Measurements from ENCODE around the gene PROM1.
A peak's percentile ranks its signal among the peaks of the same experiment; 100 is the strongest.

PROM1 gene

DNA sequence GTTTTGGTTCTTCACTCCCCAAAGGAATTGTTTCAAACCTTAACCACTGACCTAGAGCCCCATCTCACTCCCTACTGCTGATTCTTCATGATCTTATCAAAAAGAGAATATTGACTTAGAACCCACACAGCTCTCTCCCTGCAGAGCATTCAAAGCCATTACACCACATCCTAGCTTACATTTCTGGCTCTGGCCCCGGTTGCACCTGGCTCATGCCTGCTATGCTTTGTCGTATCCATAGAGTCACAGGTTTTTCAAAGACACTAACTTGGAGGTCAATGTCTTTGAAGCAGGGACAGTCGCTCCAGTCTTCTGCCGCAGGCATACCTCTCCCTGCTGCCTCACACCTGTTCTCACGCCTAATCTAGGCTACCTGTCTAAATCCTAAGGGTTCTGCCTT, 78.1 kb downstream of the PROM1 start:
- ChIA-PET CTCF (interaction anchor here (0.8 kb wide), 1 partner anchor 200 kb away, joined by 3 read pairs; no protein-coding TSS in a partner anchor), POLR2A (no interaction called here)
- DNase-seq (ENCODE audit: extremely low spot score), result no peak
- no peak for TF ChIP-seq HDGF (IDR thresholded peaks at IDR 0.05; ENCODE audit: borderline replicate concordance)
- no peak for TF ChIP-seq SUZ12 (IDR thresholded peaks at IDR 0.05)
- TF ChIP-seq CTBP1 (IDR thresholded peaks at IDR 0.05; ENCODE audit: borderline replicate concordance), result no peak
- no peak for TF ChIP-seq PKNOX1 (IDR thresholded peaks at IDR 0.05)
- TF ChIP-seq TARDBP (IDR thresholded peaks at IDR 0.05), result no peak
- TF ChIP-seq FOXA1 (IDR thresholded peaks at IDR 0.05), result no peak
- no peak for TF ChIP-seq LEF1 (IDR thresholded peaks at IDR 0.05; ENCODE audit: borderline replicate concordance)
- TF ChIP-seq BHLHE40 (IDR thresholded peaks at IDR 0.05; ENCODE audit: borderline replicate concordance), result no peak
- TF ChIP-seq L3MBTL2 (conservative IDR thresholded peaks at IDR 0.05), result no peak
- TF ChIP-seq SP1 (IDR thresholded peaks at IDR 0.05), result no peak
- no peak for TF ChIP-seq ELF4 (IDR thresholded peaks at IDR 0.05)
- no peak for TF ChIP-seq NFRKB (IDR thresholded peaks at IDR 0.05)
- no peak for TF ChIP-seq FOXM1 (IDR thresholded peaks at IDR 0.05; ENCODE audit: borderline replicate concordance)
- no peak for TF ChIP-seq ZNF384 (IDR thresholded peaks at IDR 0.05)
- no peak for TF ChIP-seq FOXK2 (IDR thresholded peaks at IDR 0.05)
- no peak for TF ChIP-seq ARNT (IDR thresholded peaks at IDR 0.05)

DNA sequence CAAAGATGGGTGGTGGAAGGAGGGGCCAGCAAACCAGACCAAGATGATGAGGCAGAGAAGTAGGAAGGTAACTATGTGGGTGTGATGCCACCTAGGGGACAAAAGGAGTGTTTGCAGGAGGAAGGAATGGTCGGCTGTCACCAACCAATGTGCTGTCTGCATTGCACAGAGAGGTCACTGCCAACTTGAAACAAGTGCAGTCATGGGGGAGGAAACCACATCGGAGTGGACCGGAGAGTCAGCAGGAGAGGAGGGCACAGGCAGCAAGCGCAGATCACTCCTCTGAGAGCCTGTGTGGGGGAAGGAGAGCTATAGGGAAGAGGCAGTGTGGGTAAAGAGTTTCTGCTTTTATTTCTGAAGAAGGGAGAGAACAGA, 82.4 kb downstream of the PROM1 start:
- peak; percentile 83 for DNase-seq (ENCODE audit: extremely low spot score)
- POLR2A ChIA-PET, result interaction anchor here (1.0 kb wide), 1 partner anchor 196 kb away, joined by 3 read pairs; no protein-coding TSS in a partner anchor
- CTCF ChIA-PET, result interaction anchor here (0.7 to 2.2 kb wide), 6 partner anchors 15 to 196 kb away, joined by 3 to 12 read pairs (median 4); no protein-coding TSS in a partner anchor
- TF ChIP-seq SUZ12 (IDR thresholded peaks at IDR 0.05) (no peak), FOXA1 (IDR thresholded peaks at IDR 0.05) (no peak), FOXM1 (IDR thresholded peaks at IDR 0.05; ENCODE audit: borderline replicate concordance) (no peak), BHLHE40 (IDR thresholded peaks at IDR 0.05; ENCODE audit: borderline replicate concordance) (no peak), FOXK2 (IDR thresholded peaks at IDR 0.05) (no peak), NFRKB (IDR thresholded peaks at IDR 0.05) (no peak), PKNOX1 (IDR thresholded peaks at IDR 0.05) (no peak)

DNA sequence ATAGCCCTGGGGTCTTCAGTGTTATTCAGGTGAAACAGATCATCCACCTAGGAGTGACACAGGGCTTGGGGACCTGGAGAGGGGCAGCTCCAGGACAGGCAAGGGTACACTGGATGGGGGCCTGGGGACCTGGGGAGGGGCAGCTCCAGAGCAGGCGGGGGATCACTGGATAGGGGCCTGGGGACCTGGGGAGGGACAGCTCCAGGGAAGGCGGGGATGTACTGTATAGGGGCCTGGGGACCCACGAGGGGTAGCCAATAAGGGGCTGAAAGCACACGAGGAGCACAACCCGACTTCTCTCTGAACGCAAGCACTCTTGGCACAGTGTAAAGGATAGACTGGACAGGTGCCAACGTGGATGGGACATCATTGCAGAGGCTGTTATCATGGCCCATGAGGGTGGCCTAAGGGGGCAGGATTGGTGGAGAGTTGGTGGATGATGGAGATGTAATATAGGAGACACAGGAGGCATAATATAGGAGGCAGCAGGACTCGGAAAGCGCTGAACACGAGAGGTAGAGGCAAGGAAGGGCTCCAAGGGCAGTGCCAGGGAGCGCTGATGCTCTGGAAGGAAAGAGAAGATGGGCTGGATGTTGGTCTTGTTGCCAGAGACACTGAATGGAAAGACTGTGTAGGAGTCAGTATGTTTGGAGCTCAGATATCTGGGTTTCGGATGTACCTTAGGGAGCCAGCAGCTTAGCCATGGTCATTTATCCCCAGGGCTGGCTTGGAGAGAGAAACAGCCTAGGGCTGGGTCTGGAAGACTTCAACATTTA, 82.9 kb downstream of the PROM1 start:
- POLR2A ChIA-PET, result interaction anchor here (1.0 kb wide), 1 partner anchor 195 kb away, joined by 3 read pairs; no protein-coding TSS in a partner anchor
- CTCF ChIA-PET, result interaction anchor here (0.7 to 2.2 kb wide), 5 partner anchors 16 to 195 kb away, joined by 3 to 12 read pairs (median 5); no protein-coding TSS in a partner anchor
- no peak for TF ChIP-seq HDGF (IDR thresholded peaks at IDR 0.05; ENCODE audit: borderline replicate concordance)
- TF ChIP-seq LEF1 (IDR thresholded peaks at IDR 0.05; ENCODE audit: borderline replicate concordance), result no peak
- no peak for TF ChIP-seq SP1 (IDR thresholded peaks at IDR 0.05)
- TF ChIP-seq FOXA1 (IDR thresholded peaks at IDR 0.05), result no peak
- no peak for TF ChIP-seq FOXK2 (IDR thresholded peaks at IDR 0.05)
- TF ChIP-seq FOXM1 (IDR thresholded peaks at IDR 0.05; ENCODE audit: borderline replicate concordance), result no peak
- TF ChIP-seq ARNT (IDR thresholded peaks at IDR 0.05), result no peak
- no peak for TF ChIP-seq NFRKB (IDR thresholded peaks at IDR 0.05)
- no peak for TF ChIP-seq L3MBTL2 (conservative IDR thresholded peaks at IDR 0.05)
- no peak for TF ChIP-seq BHLHE40 (IDR thresholded peaks at IDR 0.05; ENCODE audit: borderline replicate concordance)
- no peak for TF ChIP-seq SUZ12 (IDR thresholded peaks at IDR 0.05)
- no peak for TF ChIP-seq ELF4 (IDR thresholded peaks at IDR 0.05)
- TF ChIP-seq CTBP1 (IDR thresholded peaks at IDR 0.05; ENCODE audit: borderline replicate concordance), result no peak
- no peak for TF ChIP-seq TARDBP (IDR thresholded peaks at IDR 0.05)
- DNase-seq (ENCODE audit: extremely low spot score), result no peak

GRCh38 chr4:15996773-15997172, 87.0 kb downstream of the PROM1 start:
- TF ChIP-seq ZNF384 (IDR thresholded peaks at IDR 0.05) (no peak), SUZ12 (IDR thresholded peaks at IDR 0.05) (no peak), L3MBTL2 (conservative IDR thresholded peaks at IDR 0.05) (no peak), SP1 (IDR thresholded peaks at IDR 0.05) (no peak), LEF1 (IDR thresholded peaks at IDR 0.05; ENCODE audit: borderline replicate concordance) (no peak), FOXA1 (IDR thresholded peaks at IDR 0.05) (no peak), ELF4 (IDR thresholded peaks at IDR 0.05) (no peak), FOXM1 (IDR thresholded peaks at IDR 0.05; ENCODE audit: borderline replicate concordance) (no peak), NFRKB (IDR thresholded peaks at IDR 0.05) (no peak), PKNOX1 (IDR thresholded peaks at IDR 0.05) (no peak), ARNT (IDR thresholded peaks at IDR 0.05) (no peak), TARDBP (IDR thresholded peaks at IDR 0.05) (no peak), HDGF (IDR thresholded peaks at IDR 0.05; ENCODE audit: borderline replicate concordance) (no peak), CTBP1 (IDR thresholded peaks at IDR 0.05; ENCODE audit: borderline replicate concordance) (no peak), BHLHE40 (IDR thresholded peaks at IDR 0.05; ENCODE audit: borderline replicate concordance) (no peak), FOXK2 (IDR thresholded peaks at IDR 0.05) (no peak)
- CTCF ChIA-PET, result interaction anchor here (0.7 to 0.8 kb wide), 2 partner anchors 114 to 191 kb away, joined by 3 read pairs; no protein-coding TSS in a partner anchor
- no peak for DNase-seq (ENCODE audit: extremely low spot score)
- POLR2A ChIA-PET, result no interaction called here

- DNase-seq (ENCODE audit: extremely low spot score), result no peak
- TF ChIP-seq FOXK2 (IDR thresholded peaks at IDR 0.05) (no peak), LEF1 (IDR thresholded peaks at IDR 0.05; ENCODE audit: borderline replicate concordance) (no peak), ARNT (IDR thresholded peaks at IDR 0.05) (no peak), L3MBTL2 (conservative IDR thresholded peaks at IDR 0.05) (no peak), CTBP1 (IDR thresholded peaks at IDR 0.05; ENCODE audit: borderline replicate concordance) (no peak), NFRKB (IDR thresholded peaks at IDR 0.05) (no peak), ELF4 (IDR thresholded peaks at IDR 0.05) (no peak), FOXA1 (IDR thresholded peaks at IDR 0.05) (no peak), HDGF (IDR thresholded peaks at IDR 0.05; ENCODE audit: borderline replicate concordance) (no peak)
- CTCF ChIA-PET, result no interaction called here
- POLR2A ChIA-PET, result no interaction called here
Measured at GRCh38 chr4:15995826-15996225, 88.0 kb downstream of the PROM1 start.
